Activated CD8-positive, alpha-beta memory T cell treated with anti-CD3 and anti-CD28 coated beads, Interleukin-2, amount 50 U/mL, for 24 hours (primary cell): Measurements from ENCODE around the gene GRK3.
"Not testable (repeated sequence)": the region's sequence is repeated elsewhere in the genome, so short reads cannot be mapped to it uniquely, and the experiment has no call there.

Experiments used
- DNase-seq: peaks from one replicate; pipeline ENCODE4 v3.0.0-alpha.2; 2020; ENCODE audit errors: extremely low read depth

GRK3 gene

DNA sequence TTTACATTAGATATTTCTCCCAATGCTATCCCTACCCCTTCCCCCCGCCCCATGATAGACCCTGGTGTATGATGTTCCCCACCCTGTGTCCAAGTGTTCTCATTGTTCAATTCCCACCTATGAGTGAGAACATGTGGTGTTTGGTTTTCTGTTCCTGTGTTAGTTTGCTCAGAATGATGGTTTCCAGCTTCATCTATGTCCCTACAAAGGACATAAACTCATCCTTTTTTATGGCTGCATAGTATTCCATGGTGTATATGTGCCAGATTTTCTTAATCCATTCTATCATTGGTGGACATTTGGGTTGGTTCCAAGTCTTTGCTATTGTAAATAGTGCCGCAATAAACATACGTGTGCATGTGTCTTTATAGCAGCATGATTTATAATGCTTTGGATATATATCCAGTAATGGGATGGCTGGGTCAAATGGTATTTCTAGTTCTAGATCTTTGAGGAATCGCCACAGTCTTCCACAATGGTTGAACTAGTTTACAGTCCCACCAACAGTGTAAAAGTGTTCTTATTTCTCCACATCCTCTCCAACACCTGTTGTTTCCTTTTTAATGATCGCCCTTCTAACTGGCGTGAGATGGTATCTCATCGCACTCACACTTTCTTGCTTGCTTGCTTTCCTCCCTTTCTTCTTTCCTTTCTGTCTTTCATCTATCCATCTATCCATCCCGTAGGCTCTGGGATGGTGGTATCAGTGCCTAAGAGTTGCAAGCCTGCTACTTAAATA is 7.7 kb downstream of the GRK3 start:
- not testable (repeated sequence) for DNase-seq

DNA sequence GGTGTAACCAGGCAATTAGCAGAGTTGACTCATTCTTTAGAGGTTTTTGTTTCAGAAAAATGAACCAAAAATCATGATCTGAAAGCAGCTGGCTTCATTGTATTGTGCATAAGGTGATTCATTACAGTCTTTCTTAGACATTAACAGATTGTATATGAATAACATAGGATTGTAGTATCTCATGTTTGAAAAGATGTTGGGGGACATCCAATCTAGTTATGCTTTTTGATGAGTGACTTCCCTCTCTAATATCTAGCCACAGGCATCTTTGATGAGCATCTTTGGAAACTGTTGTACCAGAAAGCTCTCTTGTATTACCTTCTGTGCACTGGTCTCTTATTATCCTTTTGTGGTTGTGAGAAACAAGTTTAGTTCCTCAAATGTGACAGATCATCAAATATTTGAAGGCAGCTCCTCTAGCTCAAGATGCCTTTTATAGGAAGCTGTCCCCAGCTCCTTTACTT is 8.3 kb downstream of the GRK3 start:
- no peak for DNase-seq

DNA sequence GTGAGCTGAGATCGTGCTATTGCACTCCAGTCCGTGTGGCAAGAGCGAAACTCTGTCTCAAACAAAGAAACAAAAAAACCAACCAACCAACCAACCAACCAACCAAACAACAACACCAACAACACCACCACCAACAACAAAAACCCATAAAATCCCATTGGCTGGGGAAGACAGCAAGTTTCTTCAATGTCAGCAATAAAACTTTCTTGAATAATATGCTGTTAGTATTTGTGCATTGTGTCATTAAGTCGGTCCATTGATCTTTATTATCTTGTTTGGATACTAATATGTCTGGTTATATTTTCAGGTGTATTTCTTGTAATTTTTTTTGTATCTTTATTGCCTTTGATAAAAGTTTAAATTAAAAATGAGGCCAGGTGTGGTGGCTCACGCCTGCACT is 9.4 kb downstream of the GRK3 start:
- no peak for DNase-seq

DNA sequence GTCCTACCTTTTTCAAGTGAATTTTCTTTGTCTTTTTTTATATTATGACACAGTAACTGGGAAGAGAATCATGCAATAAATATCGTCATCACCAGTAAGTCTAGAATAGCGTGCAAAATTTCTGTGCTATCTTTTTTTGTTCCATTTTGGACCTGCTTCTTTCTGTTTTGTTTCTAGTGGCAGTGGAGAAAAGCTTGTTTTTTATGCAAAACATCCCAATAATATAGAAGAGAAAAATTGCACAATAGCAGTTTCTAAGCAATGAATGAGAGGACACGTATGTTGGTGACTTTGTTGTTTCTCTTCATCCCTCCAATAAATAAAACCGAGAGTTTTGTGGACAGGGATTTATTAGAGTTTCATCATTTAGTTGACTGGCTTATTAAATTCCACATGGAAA is 10.3 kb downstream of the GRK3 start:
- DNase-seq = no peak

DNA sequence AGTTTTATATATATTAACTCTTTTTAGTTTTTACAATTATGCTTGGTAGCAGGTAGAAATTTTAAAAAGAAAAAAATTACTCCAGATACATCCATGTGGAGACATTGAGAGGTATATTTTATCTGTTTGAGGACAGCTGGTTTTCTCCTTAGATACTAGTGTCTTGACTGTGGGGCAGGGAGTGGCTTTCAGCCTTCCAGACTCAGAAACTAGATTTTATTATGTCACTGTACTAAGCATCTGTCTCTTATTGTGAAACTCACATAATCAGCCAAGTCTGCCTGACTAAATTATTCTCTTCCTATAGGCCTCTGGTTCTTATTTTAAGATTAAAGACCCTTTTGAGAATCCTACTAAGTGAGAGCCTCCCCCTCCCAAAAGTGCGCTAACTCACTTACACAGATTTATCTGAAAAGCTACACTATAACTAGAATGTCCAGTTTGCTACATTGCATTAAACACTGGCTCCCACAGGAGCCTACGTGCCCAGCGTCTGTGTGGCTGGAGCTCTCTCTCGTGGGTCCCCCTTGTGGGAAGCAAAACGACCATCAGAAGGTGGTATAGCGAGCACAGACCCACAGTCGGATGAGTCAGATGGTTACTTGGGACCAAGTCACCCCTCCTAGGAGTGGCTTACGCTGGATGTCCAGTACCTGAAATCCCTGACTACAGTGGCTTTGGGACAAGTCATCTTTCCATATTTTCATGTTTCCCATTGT is 11.4 kb downstream of the GRK3 start:
- not testable (repeated sequence) for DNase-seq

DNA sequence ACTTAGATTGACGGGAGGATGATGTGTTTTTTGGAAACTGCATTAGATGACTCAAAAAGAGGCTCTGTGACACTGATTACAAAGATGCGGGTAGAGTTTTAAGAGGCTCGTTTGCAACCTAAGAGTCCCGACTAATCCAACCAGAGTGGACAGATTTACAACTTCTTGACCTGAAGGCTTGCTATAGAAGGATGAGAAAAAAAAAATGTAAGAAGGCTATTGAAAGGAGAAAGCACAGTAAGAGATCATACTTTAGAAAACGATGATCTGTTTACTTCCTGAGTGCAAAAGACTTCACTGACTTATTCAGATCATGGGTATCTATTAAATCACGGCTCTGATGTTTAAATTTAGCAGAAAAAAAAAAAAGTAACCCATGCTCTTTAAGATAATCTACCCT is 17.0 kb downstream of the GRK3 start:
- not testable (repeated sequence) for DNase-seq

DNA sequence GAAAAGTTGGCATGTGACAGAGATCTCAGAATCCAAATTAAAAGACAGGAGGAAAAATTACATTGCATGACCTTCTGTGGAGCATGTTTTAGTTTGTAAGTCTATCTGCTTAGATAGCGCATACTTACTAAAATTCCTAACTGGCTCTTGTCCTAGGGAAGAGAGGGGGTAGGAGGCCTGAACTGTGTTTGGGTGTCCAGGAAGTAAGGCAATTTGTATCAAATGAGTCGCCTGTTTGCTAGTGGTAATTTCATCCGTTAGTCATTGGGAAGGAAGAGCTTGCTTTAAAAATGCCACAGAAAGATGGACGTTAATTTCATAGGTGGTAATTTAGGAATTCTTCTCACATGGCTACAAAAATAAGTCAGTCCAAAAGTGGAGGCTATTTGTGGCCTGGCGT is 18.5 kb downstream of the GRK3 start:
- DNase-seq = no peak

DNA sequence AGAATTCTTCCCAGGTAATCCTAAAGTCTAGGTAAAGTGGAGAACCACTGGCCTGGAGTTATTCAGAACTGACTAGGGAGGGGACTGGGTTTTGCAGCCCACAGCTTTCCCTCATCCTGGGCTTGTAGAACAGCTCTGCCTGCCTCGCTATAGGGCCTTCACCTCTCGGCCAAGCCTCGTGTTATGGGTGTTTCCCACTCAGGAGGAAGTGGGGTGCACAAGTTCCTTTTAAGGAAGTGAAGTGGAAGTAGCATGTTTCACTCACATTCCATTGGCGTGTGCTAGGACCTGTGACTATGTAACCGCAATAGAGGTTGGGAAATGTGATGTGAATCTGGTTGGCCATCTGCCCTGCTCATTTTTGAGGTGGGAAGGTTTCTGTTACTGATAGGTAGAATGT is 20.5 kb downstream of the GRK3 start:
- not testable (repeated sequence) for DNase-seq

DNA sequence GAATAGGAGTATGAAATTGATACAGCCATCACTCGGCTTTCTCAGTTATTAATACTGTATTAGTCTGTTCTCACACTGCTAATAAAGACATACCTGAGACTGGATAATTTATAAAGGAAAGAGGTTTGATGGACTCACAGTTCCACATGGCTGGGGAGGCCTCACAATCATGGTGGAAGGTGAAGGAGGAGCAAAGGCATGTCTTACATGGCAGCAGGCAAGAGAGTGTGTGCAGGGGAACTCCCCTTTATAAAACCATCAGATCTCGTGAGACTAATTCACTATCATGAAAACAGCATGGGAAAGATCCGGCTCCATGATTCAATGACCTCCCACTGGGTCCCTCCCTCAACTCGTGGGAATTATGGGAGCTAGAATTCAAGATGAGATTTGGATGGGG is 25.2 kb downstream of the GRK3 start:
- DNase-seq = not testable (repeated sequence)

DNA sequence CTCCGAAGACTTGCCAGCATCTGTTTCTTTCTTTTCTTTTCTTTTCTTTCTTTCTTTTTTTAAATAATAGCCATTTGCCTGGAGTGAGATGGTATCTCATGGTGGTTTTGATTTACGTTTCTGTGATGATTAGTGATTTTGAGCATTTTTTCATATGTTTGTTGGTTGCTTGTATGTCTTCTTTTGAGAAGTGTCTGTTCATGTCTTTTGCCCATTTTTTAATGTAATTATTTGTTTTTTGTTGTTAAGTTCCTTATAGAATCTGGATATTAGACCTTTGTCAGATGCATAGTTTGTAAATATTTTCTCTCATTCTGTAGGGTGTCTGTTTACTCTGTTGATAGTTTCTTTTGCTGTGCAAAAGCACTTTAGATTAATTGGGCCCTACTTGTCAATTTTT is 28.8 kb downstream of the GRK3 start:
- not testable (repeated sequence) for DNase-seq

DNA sequence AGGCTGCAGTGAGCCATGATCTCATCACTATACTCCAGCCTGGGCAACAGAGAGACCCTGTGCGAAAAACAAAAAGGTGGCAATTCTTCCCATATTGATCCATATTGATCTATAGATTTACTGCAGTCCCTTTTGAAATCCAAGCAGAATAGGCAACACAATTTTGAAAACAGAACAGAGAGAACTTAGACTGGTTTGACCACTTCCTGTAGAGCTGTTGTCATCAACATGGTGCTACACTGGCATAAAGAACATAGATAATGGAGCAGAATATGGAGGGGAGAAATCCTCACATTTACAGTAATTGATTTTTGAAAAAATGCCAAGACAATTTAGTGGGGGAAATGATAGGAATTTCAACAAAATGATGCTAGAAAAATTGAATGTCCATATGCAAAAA is 34.1 kb downstream of the GRK3 start:
- DNase-seq = no peak

DNA sequence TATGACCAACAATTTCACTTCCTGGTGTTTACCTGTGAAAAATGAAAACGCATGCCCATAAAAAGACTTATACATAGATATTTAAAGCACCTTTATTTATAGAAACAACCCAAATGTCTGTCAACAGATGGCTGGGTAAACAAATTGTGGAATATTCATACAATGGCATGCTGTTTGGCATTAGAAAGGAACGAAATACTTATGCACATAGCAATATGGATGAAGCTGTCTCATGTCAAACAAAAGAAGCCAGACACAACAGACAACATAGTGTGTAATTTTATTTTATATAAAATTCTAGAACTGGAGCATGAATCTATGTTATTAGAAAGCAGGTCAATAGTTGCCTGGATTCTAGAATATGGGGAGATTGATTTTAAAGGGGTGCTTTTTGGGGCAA is 38.0 kb downstream of the GRK3 start:
- DNase-seq = no peak

DNA sequence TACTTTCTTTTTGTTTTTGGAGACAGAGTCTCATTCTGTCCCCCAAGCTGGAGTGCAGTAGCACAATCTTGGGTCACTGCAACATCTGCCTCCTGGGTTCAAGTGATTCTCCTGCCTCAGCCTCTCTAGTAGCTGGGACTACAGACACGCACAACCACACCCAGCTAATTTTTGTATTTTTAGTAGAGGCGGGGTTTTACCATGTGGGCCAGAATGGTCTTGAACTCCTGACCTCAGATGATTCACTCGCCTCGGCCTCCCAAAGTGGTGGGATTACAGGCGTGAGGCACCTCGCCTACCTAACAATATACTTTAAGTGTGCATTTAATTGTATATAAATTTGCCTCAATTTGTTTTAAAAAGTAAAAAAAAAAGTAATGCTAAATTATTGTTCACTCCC is 38.4 kb downstream of the GRK3 start:
- no peak for DNase-seq

DNA sequence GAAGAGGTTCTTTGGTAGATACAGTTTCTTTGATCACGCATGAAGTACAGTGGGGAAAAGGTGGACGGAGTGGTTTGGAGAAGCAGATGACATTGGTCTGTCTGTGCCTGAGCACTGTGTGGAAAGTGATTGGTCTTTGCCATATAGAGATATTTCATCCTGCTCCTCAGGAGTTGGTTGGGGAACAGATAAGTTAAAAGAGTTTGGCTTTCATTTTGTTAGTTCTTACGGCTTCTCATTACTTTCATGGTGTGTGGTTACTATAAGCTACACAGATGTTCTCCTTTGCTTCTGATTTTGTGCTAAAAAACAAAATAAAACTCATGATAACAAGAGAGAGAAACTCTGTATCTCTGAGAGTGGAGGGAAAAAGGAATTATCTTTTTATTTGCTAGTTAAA is 40.7 kb downstream of the GRK3 start:
- DNase-seq = not testable (repeated sequence)

DNA sequence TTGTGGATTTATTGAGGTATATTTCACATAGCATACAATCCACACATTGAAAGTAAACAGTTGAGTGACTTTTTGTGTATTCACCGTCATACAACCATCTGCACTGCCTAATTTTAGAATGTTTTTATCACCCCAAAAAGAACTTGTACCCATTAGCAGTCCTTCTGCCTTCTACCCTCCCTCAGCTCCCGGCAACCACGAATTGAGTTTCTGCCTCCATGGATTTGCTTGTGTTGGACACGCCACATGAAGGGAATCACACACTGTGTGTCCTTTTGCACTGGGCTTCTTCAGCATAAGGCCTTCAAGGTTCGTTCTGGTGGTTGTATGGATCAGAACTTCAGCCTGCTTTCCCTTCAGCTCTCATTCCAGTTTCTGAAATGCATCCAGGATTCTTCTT is 41.1 kb downstream of the GRK3 start:
- DNase-seq = not testable (repeated sequence)

DNA sequence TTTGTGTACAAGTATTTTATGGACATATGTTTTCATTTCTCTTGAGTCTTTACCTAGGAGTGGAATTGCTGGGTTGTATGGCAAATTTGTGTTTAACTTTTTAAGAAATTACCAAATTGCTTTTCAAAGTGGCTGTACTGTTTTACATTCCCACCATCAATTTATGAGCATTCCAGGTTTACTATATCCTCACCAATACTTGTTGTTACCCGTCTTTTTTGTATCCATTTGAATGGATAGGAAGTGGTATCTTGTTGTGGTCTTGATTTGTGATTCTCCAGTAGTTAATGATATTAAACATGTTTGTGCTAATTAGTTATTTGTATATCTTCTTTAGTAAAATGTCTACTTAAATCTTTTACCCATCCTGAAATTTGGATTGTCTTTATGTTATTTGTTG is 46.8 kb downstream of the GRK3 start:
- DNase-seq = not testable (repeated sequence)

DNA sequence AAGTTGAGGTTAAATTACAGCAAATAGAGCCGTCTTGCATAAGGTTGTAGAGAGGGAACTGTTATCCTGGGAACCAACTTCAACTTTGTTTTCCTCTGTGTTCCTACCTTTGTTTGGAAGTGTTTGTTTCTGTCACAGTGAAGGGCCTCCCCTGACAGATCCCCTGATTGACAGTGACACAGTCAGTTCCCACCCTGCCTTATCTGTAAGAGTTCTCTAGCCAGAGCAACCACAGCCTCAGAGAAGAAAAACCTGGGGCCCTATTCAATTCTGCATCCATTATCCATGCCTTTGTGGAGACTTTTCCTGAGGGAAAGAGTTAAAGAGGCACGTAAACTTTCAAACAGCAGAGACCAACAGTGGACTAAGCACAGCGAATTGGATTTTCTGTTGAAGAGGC is 48.7 kb downstream of the GRK3 start:
- not testable (repeated sequence) for DNase-seq

DNA sequence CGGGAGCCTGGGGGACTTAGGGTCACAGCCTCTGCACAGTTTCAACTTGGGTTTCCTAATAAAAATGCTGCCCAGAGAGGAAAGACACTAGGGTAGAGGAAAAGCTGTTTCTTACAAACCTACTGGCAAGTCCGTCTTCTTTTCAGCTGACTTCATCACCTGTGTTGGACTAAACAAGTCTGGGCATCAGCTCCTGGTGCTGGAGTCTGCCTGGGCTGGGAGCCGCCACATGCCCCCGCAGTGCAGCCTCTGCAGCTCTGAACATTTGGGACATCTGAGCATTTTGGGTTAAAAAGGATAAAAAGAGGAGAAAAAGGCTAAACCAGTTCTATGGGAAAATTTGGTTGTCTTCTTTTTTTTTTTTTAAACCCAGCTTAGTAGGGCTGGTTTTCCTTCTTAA is 49.1 kb downstream of the GRK3 start:
- not testable (repeated sequence) for DNase-seq

DNA sequence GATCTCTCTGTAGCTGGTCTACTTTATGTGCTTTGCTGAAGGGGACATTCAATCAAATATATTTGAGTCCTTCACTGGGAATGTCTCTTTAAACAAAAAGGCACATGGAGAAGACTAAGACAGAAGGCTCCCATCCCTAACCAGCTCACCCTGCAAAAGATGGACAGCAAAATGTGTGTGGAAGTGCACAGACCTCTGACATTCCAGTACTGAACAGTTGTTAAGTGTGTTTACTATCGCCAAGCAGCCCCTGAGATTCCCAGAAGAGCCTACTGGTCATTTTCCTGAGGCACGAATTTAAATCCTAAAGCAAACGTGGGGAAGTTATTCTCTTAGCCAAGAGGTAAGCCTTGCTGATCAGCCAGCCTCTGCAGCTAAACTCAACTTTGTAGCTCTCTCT is 50.3 kb downstream of the GRK3 start:
- DNase-seq = not testable (repeated sequence)

DNA sequence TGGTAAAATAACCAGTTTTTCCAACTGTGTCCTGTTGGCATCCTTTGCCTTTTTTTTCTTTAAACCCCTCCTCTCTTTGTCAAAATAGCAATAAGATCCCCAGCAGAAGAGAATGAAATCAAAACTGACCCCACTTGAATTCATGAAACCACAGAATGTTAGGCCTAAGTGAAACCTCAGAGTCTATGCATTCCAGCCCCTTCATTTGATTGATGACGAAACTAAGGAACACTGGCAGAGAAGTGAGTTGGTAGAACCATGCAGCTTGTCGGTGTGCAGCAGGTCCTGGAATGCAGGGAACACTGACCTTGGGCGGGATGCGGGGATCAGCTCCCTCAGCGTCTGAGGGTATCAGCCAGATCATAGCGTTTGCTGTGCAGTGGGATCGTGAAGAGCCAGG is 57.5 kb downstream of the GRK3 start:
- DNase-seq = no peak

DNA sequence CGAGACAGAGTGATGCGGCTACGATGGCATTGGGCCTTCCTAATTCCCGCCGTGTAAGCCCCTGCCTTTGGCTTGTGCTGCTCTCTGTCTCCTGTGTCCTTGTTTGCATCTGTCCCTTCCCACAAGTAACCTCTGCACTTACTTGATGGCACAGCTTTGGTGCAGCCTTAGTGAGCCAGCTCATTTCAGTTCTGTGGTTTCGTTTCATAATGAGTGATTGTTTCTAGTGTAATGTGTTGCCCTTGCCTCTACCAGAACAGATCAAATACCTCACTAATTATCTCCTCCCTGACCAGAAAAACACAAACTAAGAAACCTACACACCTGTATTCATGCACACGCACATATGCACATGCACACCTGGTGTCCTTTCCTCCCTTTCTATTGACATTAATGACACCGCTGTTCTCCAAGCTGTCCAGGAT is 58.8 kb downstream of the GRK3 start:
- no peak for DNase-seq

DNA sequence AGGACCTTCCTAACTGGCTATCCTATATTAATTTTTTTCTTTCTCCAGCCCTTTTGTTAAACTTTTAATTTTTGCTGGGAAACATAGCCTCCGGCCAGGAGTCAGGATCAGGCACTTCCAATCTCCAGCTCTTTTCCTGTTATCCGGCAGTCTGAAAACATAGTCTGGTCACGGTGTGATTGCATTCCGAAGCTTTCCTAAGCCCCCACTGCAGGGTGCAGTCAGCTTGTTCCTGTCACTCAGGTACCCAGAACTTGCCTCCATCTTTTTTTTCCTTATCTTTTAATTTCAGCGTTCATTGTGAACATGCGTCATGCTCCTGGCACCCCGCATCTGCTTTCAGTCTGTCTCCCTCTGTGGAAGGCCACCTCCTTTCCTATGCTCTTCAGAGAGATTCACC is 59.4 kb downstream of the GRK3 start:
- no peak for DNase-seq

DNA sequence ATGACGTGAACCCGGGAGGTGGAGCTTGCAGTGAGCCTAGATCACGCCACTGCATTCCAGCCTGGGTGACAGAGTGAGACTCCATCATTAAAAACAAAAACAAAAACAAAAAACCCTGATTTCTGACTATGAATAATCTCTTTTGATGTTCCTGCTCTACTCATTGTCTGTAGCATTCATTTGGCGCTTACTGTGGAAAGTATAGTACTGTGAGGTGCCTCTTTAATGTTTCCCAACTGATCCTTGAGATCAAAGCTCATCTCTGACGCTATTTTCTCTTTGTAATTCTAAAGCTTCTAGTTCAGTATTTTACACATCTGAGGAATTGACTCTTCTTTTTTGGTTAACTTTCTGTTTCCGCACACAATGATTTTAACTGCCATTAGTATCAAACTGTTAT is 60.0 kb downstream of the GRK3 start:
- no peak for DNase-seq
